Astrocyte of the spinal cord (primary cell): Measurements from ENCODE around the gene MAN1C1.
"Not testable (repeated sequence)": the region's sequence is repeated elsewhere in the genome, so short reads cannot be mapped to it uniquely, and the experiment has no call there.

Experiments used
- DNase-seq: peaks from one replicate; pipeline ENCODE4 v3.0.0; 2011; ENCODE audit warnings: low read depth, low spot score
- H3K4me3 ChIP-seq: 2 replicates; pipeline ENCODE4 v1.5.1; 2011; ENCODE audit warnings: low read depth, mild to moderate bottlenecking, low read length, moderate library complexity
- in situ Hi-C: cut with HindIII; loops from 2 replicates; pipeline ENCODE4 v1.10.0; 2017; ENCODE audit warnings: low sequenced_read_pairs
- TF ChIP-seq, protein P1 (sequence below): IDR thresholded peaks from 2 replicates; pipeline ENCODE4 v1.5.1; 2012; ENCODE audit warnings: low read depth, mild to moderate bottlenecking, low read length, inconsistent platforms

The MAN1C1 gene

GRCh38 chr1:25690396-25690956, 73.9 kb downstream of the MAN1C1 start:
- in situ Hi-C loops: no loop called here
- H3K4me3 ChIP-seq: no peak overlapping the region
- no peak for DNase-seq
- TF ChIP-seq, protein P1, sequence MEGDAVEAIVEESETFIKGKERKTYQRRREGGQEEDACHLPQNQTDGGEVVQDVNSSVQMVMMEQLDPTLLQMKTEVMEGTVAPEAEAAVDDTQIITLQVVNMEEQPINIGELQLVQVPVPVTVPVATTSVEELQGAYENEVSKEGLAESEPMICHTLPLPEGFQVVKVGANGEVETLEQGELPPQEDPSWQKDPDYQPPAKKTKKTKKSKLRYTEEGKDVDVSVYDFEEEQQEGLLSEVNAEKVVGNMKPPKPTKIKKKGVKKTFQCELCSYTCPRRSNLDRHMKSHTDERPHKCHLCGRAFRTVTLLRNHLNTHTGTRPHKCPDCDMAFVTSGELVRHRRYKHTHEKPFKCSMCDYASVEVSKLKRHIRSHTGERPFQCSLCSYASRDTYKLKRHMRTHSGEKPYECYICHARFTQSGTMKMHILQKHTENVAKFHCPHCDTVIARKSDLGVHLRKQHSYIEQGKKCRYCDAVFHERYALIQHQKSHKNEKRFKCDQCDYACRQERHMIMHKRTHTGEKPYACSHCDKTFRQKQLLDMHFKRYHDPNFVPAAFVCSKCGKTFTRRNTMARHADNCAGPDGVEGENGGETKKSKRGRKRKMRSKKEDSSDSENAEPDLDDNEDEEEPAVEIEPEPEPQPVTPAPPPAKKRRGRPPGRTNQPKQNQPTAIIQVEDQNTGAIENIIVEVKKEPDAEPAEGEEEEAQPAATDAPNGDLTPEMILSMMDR: no peak

GRCh38 chr1:25691211-25691610, 74.6 kb downstream of the MAN1C1 start:
- TF ChIP-seq, protein P1: no peak
- in situ Hi-C loops: no loop called here
- no peak overlapping the region for H3K4me3 ChIP-seq
- no peak for DNase-seq

DNA sequence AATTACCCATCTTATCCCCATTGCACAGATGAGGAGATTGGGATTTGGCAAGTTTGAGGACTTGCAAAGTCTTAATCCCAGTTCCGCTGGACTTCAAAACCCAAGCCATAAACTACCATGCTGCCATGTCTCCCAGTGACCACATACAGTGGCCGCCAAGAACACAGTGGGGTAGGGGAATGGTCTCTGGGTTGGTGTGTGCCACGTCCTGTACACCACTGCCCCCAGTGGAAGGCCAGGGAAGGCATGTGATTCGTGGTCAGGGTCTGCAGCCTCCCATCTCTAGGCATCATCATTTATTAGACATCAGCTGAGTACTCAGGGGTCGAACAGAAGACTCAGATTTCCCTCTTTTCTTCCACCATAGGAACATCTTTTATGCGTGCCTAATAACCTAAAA, 76.0 kb downstream of the MAN1C1 start:
- no peak for DNase-seq
- in situ Hi-C loops: no loop called here
- TF ChIP-seq, protein P1: peak; percentile 56

GRCh38 chr1:25694167-25695007, 77.8 kb downstream of the MAN1C1 start:
- TF ChIP-seq, protein P1: no peak
- DNase-seq: no peak
- in situ Hi-C loops: no loop called here
- no peak overlapping the region for H3K4me3 ChIP-seq

More for the DNA sequence above, 76.0 kb downstream of the MAN1C1 start:
- no peak overlapping the region for H3K4me3 ChIP-seq

- no peak overlapping the region for H3K4me3 ChIP-seq
- peak; percentile 93 for DNase-seq
- TF ChIP-seq, protein P1: peak; percentile 34
- in situ Hi-C loops: no loop called here
Observed at GRCh38 chr1:25695090-25695770, 78.6 kb downstream of the MAN1C1 start.

GRCh38 chr1:25695771-25696311, 79.2 kb downstream of the MAN1C1 start:
- DNase-seq: peak; percentile 90
- in situ Hi-C loops: no loop called here
- TF ChIP-seq, protein P1: no peak
- H3K4me3 ChIP-seq: no peak overlapping the region

DNA sequence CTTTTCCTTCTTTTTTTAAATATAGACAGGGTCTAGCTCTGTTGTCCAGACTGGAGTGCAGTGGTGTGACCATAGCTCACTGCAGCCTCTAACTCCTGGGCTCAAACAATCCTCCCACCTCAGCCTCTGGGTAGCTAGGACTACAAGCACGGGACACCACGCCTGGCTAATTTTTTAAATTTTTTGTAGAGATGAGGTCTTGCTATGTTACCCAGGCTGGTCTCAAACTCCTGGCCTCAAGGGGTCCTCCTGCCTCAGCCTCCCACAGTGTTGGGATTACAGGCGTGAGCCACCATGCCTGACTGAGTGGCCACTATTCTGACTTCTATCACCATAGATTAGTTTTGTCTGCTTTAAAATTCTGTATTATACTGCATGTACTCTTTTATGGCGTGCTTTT, 80.1 kb downstream of the MAN1C1 start:
- DNase-seq, in situ Hi-C loops, H3K4me3 ChIP-seq: not testable (repeated sequence)
